T-helper 1 cell treated with Interleukin-12 subunit alpha and Interleukin-12 subunit beta and Interleukin-4 antibody, amounts not matched to agents 30 μg/mL and 1 μg/mL, for 36 hours (primary cell): ENCODE measurements around the gene SDK1.

Experiments
- H3K27ac Mint-ChIP-seq: one replicate; pipeline ENCODE4 v1.8.0; 2021; ENCODE audit warnings: mild to moderate bottlenecking, mixed read lengths
- H3K27me3 Mint-ChIP-seq: one replicate; pipeline ENCODE4 v1.8.0; 2021; ENCODE audit warnings: low read depth, mixed read lengths
- H3K36me3 Mint-ChIP-seq: one replicate; pipeline ENCODE4 v1.8.0; 2021; ENCODE audit warnings: low read depth, mixed read lengths
- H3K4me1 Mint-ChIP-seq: one replicate; pipeline ENCODE4 v1.8.0; 2021; ENCODE audit warnings: low read depth, mixed read lengths
- H3K4me3 Mint-ChIP-seq: one replicate; pipeline ENCODE4 v1.8.0; 2021; ENCODE audit warnings: mild to moderate bottlenecking, moderate library complexity, mixed read lengths
- H3K9me3 Mint-ChIP-seq: one replicate; pipeline ENCODE4 v1.8.0; 2021; ENCODE audit warnings: mixed read lengths

The SDK1 gene

DNA sequence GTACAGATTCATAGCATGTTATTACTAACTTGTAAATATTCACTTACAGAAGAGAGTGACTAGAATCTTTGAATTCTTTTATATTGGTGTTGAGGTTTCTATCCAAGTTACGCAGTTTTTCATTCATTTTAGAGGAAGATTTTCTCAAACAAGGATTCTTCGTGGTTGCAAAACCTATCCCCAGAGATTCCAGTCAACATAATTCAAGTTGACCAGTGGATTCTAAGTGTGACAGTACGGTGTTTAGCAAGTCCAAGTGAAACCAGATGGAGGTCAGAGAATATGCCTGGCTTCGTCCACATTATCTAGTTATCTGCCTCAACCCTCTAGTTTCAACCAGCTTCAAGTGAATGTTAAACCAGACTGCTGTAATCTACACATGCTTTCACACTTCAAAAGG, 131.9 kb downstream of the SDK1 start:
- no peaks in the 10 kb centered on the region for H3K4me1 Mint-ChIP-seq
- no peak overlapping the region for H3K4me3 Mint-ChIP-seq
- peaks cover 6% of the 10 kb centered on the region for H3K27me3 Mint-ChIP-seq
- no peak overlapping the region for H3K27ac Mint-ChIP-seq
- no peaks in the 10 kb centered on the region for H3K36me3 Mint-ChIP-seq
- H3K9me3 Mint-ChIP-seq = no peaks in the 10 kb centered on the region

- H3K4me1 Mint-ChIP-seq = no peaks in the 10 kb centered on the region
- H3K9me3 Mint-ChIP-seq = no peaks in the 10 kb centered on the region
- H3K27me3 Mint-ChIP-seq = peaks cover 6% of the 10 kb centered on the region
- no peaks in the 10 kb centered on the region for H3K36me3 Mint-ChIP-seq
- no peak overlapping the region for H3K4me3 Mint-ChIP-seq
- H3K27ac Mint-ChIP-seq = no peak overlapping the region
Observed at GRCh38 chr7:3434611-3435010, 133.6 kb downstream of the SDK1 start.

DNA sequence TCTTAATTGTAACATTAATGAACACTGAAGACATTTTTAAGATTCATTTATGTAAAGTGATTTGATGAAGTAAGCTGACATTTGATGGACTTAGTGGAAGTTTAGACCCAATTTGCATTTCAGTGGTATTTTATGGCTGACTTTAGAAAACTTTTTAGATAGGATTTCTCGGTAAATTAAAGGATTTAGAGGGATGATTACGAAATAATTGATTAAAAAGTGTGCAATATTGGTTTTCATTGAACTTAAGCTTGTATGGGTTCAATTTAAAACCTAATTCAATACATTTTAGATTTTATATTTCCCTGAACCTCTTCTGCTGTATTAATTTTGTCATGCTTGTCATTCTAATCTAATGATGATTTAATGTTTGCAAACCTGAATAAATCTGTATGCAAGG, 135.1 kb downstream of the SDK1 start:
- H3K36me3 Mint-ChIP-seq = no peaks in the 10 kb centered on the region
- H3K9me3 Mint-ChIP-seq = no peaks in the 10 kb centered on the region
- no peaks in the 10 kb centered on the region for H3K4me1 Mint-ChIP-seq
- H3K27ac Mint-ChIP-seq = no peak overlapping the region
- no peak overlapping the region for H3K4me3 Mint-ChIP-seq
- H3K27me3 Mint-ChIP-seq = peaks cover 9% of the 10 kb centered on the region

DNA sequence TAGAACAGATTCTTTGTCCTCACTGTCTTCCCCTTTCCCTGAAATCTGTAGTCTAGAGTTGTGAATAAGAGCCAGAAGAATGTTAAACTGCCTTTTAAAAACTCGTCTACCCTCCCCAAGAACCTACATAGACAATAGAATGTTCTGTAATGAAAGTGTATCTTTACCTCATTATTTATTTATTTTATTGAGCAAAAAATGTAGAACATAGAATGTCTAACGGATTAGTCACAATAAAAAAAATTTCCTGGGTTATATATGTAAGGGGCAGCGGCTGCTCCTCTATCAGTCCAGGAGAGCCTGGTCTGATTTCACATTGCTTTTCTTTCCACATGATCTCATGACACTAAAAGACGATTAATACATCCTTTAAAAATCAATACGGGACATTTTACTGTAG, 135.7 kb downstream of the SDK1 start:
- H3K9me3 Mint-ChIP-seq = no peaks in the 10 kb centered on the region
- H3K27ac Mint-ChIP-seq = no peak overlapping the region
- no peaks in the 10 kb centered on the region for H3K36me3 Mint-ChIP-seq
- no peaks in the 10 kb centered on the region for H3K4me1 Mint-ChIP-seq
- H3K4me3 Mint-ChIP-seq = no peak overlapping the region
- peaks cover 9% of the 10 kb centered on the region for H3K27me3 Mint-ChIP-seq

- Mint-ChIP-seq H3K27me3 (peaks cover 9% of the 10 kb centered on the region), H3K4me1 (no peaks in the 10 kb centered on the region), H3K4me3 (no peak overlapping the region), H3K27ac (no peak overlapping the region), H3K36me3 (no peaks in the 10 kb centered on the region), H3K9me3 (no peaks in the 10 kb centered on the region)
Observed at GRCh38 chr7:3437467-3437866, 136.4 kb downstream of the SDK1 start.

GRCh38 chr7:3438352-3438751, 137.3 kb downstream of the SDK1 start:
- Mint-ChIP-seq H3K9me3 (no peaks in the 10 kb centered on the region), H3K36me3 (no peaks in the 10 kb centered on the region), H3K4me1 (no peaks in the 10 kb centered on the region), H3K27ac (no peak overlapping the region), H3K4me3 (no peak overlapping the region), H3K27me3 (peaks cover 9% of the 10 kb centered on the region)

- Mint-ChIP-seq H3K4me1 (no peaks in the 10 kb centered on the region), H3K27me3 (peaks cover 11% of the 10 kb centered on the region), H3K9me3 (peaks cover 5% of the 10 kb centered on the region), H3K4me3 (no peak overlapping the region), H3K36me3 (no peaks in the 10 kb centered on the region), H3K27ac (no peak overlapping the region)
Observed at GRCh38 chr7:3439333-3440030, 138.4 kb downstream of the SDK1 start.

DNA sequence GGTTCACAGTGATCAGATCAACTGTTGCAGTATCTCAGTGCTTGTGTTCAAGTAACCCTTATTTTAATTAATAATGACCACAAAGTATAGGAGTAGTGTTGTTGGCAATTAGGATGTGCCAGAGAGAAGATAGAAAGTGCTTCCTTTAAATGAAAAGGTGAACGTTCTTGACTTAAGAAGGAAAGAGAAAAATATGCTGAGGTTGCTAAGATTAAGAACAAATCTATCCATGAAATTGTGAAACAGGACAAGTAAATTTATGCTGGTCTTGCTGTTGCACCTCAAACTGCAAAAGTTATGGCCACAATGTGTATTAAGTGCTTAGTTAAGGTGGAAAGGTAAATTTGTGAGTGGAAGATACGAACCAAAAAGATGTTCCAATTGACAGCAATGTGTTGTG, 139.5 kb downstream of the SDK1 start:
- peaks cover 8% of the 10 kb centered on the region for H3K9me3 Mint-ChIP-seq
- H3K4me3 Mint-ChIP-seq = no peak overlapping the region
- no peaks in the 10 kb centered on the region for H3K4me1 Mint-ChIP-seq
- H3K36me3 Mint-ChIP-seq = no peaks in the 10 kb centered on the region
- peaks cover 13% of the 10 kb centered on the region for H3K27me3 Mint-ChIP-seq
- H3K27ac Mint-ChIP-seq = no peak overlapping the region

- Mint-ChIP-seq H3K4me1 (no peaks in the 10 kb centered on the region), H3K27ac (no peak overlapping the region), H3K9me3 (peaks cover 18% of the 10 kb centered on the region), H3K4me3 (no peak overlapping the region), H3K36me3 (no peaks in the 10 kb centered on the region), H3K27me3 (peaks cover 15% of the 10 kb centered on the region)
Observed at GRCh38 chr7:3443716-3444115, 142.7 kb downstream of the SDK1 start.

DNA sequence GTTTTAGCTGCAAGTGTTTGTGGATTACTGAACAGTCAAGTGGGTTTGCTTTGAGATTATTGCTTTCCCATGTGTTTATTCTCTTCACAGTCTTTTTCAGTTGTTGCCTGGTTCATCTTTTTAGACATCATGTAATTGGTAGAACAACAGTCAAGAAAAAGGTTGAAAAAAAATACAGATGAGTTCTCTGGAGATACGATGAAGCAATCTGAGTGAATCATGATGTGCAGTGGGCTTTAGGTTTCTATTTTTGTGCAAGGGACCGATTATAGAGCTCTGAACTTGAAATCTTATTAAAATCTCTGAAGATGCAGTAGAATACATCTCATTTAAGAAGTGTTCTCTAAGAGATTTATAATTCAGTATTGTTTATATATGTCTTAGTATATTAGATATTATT, 145.7 kb downstream of the SDK1 start:
- Mint-ChIP-seq H3K4me1 (no peaks in the 10 kb centered on the region), H3K27ac (no peak overlapping the region), H3K4me3 (no peak overlapping the region), H3K27me3 (peaks cover 12% of the 10 kb centered on the region), H3K9me3 (peaks cover 18% of the 10 kb centered on the region), H3K36me3 (no peaks in the 10 kb centered on the region)

GRCh38 chr7:3451701-3452100, 150.6 kb downstream of the SDK1 start:
- peaks cover 10% of the 10 kb centered on the region for H3K9me3 Mint-ChIP-seq
- H3K27ac Mint-ChIP-seq = no peak overlapping the region
- H3K36me3 Mint-ChIP-seq = no peaks in the 10 kb centered on the region
- H3K4me1 Mint-ChIP-seq = no peaks in the 10 kb centered on the region
- H3K4me3 Mint-ChIP-seq = no peak overlapping the region
- peaks cover 4% of the 10 kb centered on the region for H3K27me3 Mint-ChIP-seq

GRCh38 chr7:3453398-3453797, 152.3 kb downstream of the SDK1 start:
- Mint-ChIP-seq H3K27me3 (peaks cover 4% of the 10 kb centered on the region), H3K27ac (no peak overlapping the region), H3K4me1 (peaks cover 2% of the 10 kb centered on the region), H3K36me3 (no peaks in the 10 kb centered on the region), H3K9me3 (peaks cover 19% of the 10 kb centered on the region), H3K4me3 (no peak overlapping the region)

DNA sequence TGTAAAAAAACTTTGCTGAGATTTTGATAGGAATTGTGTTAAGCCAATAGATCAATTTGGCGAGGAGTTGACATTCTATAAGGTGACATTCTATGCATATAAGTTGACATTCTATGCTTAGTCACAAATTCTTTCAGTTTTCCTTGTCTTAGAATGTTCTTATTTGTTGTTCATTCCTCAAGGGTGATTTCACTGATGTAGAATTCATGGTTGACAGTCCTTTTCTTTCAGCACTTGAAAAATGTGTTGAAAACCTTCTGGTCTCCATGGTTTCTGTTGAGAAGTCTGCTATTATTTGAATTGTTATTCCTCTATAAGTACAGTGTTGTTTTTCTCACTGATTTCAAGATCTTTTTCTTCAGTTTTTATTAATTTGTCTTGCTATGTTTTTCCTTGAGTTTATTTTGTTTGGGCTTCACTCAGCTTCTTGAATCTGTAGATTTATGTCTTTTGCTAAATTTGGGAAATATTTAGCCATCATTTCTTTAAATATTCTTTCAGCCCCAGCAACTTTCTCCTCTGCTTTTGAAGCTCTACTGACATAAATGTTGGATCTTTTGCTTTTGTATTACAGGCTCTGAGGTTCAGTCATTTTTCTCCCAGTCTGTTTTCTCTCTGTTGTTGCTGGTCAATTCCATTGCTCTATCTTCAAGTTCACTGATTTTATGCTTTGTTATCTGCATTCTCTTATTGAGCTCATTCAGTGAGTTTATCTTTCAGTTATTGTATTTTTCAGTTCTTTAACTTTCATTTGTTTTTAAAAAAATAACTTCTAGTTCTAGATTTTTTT, 154.9 kb downstream of the SDK1 start:
- Mint-ChIP-seq H3K36me3 (peaks cover 2% of the 10 kb centered on the region), H3K27ac (no peak overlapping the region), H3K27me3 (peaks cover 4% of the 10 kb centered on the region), H3K4me1 (peaks cover 10% of the 10 kb centered on the region), H3K4me3 (no peak overlapping the region), H3K9me3 (peaks cover 22% of the 10 kb centered on the region)

GRCh38 chr7:3459111-3459510, 158.1 kb downstream of the SDK1 start:
- Mint-ChIP-seq H3K27ac (no peak overlapping the region), H3K27me3 (no peaks in the 10 kb centered on the region), H3K36me3 (peaks cover 2% of the 10 kb centered on the region), H3K4me3 (no peak overlapping the region), H3K9me3 (peaks cover 22% of the 10 kb centered on the region), H3K4me1 (peaks cover 29% of the 10 kb centered on the region)

DNA sequence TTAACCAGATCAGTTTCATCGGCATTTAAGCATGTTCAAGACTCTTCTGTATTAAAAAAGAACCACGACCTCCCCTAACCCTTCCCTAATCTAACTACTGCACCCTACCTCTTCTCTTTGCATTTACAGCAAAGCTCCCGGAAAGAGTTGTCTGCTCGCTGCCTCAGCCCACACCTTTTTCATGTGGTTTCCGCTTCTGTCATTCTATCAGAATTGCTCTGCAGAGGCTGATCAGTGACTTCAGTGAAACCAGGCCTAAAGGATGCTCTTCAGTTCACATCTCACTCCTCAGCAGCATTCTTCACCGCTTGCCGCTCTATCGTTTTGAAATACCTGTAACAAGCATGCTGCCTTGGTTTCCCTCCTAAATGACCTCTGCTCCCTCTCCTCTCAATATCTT, 160.9 kb downstream of the SDK1 start:
- Mint-ChIP-seq H3K27ac (peak overlapping the region; percentile 71), H3K36me3 (peaks cover 2% of the 10 kb centered on the region), H3K4me1 (peaks cover 35% of the 10 kb centered on the region), H3K4me3 (peak overlapping the region; percentile 57), H3K27me3 (no peaks in the 10 kb centered on the region), H3K9me3 (peaks cover 14% of the 10 kb centered on the region)
